Measurements from ENCODE around the gene M6PR.
A peak's percentile ranks its signal among the peaks of the same experiment; 100 is the strongest.

The M6PR gene

DNA sequence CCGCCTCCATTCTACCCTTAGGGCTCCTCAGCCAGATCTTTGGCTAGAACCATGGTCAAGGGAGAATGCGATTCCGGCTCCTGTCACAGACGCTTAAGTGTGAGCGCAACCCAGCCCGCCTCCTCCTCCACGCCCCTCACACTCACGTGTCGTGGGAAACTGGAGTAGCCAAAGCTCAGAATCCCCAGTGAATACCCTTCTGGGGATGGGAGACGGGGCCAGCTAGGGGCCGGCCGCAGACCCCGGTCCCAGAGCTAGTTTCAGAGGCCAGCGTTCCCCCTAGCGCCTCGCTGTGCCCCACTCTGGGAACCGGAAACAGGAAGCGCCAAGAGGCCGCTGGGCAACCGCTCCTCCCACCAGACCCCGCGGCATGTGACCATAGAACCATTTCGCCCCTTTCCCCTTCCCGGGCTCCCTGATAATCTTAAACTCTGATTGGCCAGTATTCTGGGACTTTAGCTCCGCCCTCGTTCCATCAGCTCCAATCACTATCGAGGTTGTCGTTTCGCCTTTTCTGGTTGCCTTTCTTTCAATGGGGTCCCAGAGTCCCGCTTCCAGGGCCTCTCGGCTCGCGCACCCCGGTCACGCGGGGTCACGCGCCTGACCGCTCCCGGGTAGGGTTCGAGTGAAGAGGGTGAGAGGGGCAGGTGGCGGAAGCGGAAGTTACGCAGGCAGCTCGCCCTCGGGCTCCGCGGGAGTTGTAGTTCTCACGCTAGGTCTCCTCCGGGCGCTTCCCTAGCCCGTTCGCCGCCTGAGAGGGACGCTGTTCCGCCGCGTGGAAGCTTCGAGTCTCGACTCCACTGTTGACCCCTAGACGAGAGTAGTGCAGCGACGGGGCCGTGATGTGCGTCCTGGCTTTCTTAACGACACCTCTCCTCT lies at the start of gene M6PR:
M6PR (minus strand) TSS at position 304 of the 879 bp plus-strand sequence. CDS start 3,241 bp downstream, outside the sequence.
- peak; percentile 93 for DNase-seq

DNA sequence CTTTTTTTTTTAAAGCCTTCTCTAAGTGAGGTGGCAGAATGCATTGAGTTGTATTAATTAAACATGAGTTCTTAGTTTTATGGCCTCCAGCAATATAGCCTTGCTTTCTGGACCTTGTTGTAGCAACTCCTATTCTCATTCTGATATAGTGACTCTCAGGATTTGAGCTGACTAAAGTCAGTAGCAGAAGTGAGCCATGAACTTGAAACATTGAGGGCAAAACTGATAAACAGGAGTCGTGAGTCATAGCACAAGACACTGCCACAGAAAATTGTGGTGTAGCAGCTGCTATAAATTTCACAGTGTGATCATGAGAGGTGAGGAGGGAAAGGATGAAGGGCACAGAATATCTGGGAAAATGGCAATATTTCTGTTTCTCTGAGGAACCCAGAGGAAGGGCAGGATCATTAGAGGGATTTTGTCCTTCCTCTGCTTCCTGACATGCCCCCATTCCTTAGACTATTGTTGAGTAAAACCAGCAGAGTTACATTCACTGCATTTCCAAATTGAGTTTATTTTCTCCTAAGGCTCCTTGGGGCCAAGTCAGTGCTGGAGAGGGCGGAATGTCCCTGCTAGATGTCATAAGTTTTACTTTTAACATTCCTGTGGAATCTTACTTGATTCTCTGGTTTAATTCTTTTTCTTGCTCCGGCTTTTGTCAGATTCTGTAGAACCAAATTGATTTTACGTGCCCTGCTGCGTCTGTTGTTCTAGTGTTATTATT lies 47.4 kb upstream of the M6PR start:
- no peak for DNase-seq

DNA sequence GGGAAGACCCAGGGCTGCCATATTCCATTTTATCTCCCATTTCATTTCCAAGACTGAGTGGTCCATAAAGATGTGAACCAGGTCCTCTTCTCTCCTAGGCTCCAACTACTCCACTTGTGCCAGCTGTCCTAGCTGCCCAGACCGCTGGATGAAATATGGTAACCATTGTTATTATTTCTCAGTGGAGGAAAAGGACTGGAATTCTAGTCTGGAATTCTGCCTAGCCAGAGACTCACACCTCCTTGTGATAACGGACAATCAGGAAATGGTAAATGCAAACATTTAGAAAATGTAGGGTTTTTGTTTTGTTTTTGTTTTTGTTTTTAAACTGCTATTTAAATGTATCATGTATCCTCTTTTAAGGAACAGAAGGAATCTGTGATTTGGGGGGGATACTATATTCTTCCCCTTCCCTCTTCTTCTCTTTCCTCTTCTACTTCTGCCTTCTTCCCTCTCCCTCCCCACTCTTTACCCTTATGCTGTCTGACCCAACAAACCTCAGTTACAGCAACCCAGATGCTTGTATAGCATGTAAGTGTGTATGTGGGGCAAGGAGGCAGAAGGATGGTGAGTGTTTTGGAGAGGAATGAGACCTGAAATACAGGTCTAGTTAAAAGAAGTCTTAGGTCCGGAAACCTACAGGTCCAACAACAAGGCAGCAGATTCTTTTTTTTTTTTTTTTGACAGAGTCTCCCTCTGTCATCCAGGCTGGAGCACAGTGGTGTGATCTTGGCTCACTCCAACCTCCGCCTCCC lies 45.8 kb upstream of the M6PR start:
- DNase-seq = no peak

DNA sequence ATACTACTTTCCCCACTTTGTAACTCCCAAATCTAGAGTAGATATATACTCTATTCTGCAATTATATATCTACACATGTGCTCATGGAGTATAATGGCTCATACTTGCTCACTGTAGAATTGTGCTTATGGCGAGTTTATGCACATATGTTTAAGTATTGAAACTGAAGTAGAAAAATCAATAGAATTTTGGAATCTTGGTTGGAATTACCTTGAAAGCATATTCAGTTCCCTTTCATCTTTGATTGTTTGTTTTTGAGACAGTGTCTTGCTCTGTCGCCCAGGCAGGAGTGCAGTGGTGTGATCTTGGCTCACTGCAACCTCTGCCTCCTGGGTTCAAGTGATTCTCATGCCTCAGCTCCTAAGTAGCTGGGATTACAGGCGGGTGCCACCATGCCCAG lies 44.4 kb upstream of the M6PR start:
- DNase-seq = no peak

DNA sequence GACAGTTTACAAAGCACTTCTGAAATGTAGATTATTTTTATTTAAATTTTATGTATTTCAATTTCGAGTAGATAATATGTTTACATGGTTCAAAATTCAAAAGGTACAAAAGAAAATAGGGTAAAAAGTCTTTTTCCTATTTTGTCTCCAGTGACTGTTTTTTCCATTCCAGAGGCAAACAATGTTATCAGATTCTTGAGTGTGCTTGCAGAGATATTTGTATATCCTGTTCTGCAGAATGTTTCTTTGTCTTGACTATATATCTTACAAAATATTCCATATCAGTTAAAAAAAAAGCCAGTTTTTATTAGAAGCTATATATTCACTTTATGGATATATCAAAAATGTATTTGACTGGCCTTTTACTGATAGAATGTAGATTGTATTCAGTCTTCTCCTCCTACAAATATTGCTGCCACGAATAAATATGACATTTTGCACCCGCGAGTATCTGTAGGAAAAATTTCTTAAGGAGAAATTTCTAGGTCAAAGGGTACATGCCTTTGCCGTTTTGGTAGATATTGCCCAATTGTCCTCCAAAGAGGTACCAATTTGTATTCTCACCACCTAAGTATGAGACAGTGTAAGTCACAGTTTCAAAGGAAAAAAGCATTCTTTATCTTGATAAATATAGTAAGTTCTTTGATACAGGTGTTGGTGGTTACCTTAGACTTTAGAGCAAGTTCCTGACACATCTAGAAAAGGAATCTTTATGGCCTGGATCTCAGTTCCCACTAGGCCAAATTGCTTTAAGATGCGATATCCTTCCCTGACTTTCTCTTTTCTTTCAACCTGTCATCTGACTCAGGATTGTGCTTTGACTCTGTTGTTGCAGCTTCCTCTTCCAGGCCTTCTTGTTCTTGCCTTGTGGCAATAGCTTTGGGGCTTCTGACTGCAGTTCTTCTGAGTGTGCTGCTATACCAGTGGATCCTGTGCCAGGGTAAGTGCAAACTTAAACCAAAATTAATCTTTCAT lies 42.2 kb upstream of the M6PR start:
- no peak for DNase-seq

DNA sequence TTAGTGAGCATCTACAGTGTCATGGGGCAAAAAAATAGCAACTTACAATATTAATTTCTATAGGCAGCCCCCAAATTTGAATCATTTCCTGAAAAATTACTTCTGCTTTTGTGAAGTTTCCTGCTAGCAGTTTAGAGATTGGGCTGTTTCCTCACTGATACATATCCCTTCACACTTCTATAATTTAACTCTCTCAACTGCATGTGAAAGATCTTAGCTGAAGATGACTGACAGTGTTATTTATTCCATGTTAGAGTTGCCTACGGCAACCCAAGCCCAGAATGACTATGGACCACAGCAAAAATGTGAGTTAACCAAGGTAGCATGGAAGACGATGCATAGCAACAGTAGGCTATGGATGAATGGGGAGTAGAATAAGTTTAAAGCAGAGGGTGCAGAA lies 40.0 kb upstream of the M6PR start, which contains the start of gene KLRG1:
KLRG1 (plus strand) TSS at position 134 of the 400 bp plus-strand sequence; CDS start at position 224, 90 bp downstream.
- DNase-seq = no peak

DNA sequence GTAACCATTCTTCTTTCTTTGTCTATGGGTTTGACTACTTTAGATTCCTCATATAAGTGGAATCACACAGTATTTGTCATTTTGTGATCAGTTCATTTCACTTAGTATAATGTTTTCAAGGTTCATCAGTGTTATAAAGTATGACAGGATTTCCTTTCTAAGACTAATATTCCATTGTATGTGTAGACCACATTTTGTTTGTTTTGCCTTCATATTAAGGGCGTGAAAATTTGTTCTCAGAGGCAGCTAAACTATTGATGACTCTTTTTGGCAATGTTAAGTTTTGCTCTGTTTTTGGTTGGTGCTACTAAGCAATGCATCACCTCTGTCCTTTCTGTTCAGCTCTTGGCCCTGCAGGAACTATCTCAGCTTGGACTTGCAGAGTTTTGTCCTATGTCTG lies 38.2 kb upstream of the M6PR start:
- DNase-seq = no peak

DNA sequence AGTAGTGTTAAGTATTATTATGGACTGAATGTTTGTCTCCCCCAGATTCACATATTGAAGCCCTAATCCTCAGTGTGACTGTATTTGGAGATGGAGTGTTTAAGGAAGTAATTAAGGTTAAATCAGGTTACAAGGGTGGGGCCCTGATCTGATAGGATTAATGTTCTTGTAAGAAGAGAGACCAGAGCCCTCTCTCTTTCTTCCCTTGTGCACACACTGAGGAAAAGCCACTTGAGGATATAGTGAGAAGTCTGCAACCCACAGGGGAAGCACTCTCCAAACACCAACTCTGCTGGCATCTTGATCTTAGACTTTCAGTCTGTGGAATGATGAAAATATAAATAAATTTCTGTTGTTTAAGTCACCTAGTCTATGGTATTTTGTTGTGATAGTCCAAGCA lies 37.7 kb upstream of the M6PR start:
- no peak for DNase-seq

DNA sequence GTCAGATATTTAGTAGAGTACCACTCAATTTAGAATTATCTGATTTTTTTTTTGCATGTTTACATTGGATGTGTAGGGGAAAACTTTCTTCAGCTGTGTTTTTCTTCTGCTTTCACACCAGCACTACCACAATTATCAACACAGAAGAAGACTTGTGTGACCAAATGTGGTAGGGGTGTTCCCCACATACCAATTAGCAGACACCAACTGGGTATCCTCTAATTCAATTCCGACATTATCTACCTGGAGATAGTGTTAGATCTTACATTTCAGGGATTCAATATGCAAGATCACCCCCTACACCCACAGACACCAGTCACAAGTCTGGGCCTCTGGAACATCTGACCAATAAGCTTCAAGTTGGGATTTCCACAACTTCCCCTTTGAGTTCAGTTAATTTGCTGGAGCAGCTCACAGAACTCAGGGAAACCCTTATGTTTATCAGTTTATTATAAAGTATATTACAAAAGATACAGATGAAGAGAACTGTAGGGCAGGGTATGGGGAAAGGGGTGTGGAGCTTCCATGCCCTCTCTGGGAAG lies 35.8 kb upstream of the M6PR start:
- DNase-seq = no peak

DNA sequence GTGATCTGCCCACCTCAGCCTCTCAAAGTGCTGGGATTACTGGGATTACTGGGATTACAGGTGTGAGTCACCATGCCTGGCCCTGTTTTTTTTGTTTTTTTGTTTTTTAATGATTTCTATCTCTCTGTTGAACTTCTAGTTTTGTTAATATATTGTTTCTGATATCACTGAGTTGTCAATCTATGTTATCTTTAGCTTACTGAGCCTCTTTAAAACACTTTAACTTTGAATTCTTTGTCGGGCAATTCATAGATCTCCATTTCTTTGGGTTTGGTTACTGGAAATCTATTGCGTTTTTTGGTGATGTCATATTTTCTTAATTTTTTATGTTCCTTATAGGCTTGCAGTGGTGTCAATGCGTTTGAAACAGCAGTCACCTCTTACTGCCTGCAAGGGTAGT lies 30.7 kb upstream of the M6PR start:
- no peak for DNase-seq

DNA sequence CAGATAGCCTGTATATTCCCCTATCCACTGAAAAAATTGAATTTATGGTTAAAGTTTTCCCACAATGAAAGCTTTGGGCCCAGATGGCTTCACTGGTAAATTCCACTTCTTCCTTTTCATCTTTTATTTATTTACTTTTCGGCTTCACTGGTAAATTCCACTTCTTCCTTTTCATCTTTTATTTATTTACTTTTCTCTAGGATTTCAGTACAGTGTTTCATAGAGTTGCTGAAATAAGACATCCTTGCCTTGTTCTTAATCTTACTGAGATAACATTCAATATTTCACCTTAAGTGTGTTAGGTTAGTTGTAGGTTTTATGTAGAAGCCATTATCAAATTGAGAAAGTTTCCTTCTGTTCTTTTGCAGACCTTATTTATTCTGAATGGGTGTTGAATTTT lies 21.0 kb upstream of the M6PR start:
- no peak for DNase-seq

DNA sequence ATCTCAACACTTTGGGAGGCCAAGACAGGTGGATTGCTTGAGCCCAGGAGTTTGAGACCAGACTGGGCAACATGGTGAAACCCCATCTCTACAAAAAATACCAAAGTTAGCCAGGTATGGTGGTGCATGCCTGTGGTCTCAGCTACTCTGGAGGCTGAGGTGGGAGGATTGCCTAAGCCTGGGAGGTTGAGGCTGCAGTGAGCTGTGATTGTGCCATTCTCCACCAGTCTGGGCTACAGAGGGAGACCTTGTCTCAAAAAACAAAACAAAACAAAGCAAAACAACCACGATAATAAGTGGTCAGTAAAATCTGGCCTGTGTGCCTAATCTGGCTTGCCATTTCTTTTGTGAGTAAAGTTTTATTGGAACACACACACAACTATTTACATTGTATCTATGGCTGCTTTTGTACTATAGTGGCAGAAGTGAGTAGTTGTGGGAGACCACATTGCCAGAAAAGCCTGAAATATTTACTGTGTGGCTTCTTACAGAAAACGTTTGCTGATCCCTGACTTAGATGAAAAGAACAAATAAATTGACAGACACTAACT lies 20.5 kb upstream of the M6PR start:
- DNase-seq = no peak

DNA sequence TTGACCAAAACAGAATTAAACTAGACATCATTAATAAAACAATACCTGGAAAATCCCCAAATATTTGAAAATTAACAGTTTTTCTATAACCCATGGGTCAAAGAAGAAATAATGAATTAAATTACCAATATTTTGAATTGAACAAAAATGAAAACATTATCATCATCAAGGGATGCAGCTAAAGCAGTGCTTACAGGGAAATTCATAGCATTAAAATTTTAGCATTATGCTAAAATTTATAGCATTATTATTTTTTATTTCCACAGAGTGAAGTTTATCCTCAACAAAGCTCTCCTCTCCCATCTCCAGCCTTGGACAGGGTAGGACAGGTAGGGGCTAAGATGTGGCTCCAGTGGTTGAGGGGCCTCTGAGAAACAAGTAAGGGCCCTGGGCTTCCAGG lies 19.3 kb upstream of the M6PR start:
- DNase-seq = no peak

DNA sequence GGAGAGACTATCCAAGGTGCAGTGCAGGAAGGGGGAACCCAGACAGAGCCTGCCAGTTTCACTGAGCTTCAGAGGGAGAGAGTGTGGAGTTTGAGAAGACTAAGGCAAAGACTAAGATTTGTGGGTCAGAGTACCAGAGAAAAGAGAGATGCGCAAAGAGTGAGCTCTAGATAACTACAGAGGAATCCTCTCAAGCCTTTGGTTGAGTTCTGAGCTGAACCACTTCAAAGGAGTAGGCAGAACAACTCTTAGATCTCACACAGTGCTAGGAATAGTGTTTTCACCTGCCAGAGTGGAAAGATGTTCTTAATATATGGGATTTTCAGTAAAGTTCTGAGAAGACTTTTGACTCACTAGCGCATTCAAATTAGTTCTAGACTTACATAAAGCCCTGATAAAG lies 10.7 kb upstream of the M6PR start:
- DNase-seq = no peak

DNA sequence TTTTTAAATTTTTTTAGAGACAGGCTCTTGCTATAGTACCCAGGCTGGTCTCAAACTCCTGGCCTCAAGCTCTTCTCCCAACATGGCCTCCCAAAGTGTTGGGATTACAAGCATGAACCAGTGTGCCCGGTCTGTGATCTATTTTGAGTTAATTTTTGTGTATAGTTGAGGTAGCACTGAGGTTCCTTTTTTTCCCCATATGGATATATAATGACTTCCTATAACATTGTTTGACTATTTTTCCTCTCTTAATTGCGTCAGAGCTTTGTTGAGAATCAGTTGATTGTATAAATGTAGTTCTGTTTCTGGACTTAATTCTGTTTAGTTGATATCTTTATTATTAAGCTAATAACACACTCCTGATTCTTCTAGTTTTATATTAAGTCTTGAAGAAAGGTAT lies 8.6 kb upstream of the M6PR start:
- DNase-seq = no peak

DNA sequence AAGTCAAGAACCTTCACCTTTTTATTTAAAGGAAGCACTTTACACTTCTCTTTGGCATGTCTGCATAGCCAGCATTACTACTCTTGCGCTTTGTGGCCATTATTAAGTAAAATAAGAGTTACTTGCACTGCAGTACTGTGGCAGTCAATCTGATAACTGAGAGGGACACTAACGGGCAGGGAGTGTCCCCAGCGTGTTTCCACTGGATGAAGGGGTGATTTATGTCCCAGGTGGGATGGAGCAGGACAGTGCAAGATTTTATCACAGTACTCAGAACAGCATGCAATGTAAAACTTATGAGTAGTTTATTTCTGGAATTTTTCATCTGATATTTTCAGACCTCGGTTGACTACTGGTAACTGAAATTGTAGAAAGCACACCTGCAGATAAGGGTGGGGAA lies 8.1 kb upstream of the M6PR start:
- no peak for DNase-seq

DNA sequence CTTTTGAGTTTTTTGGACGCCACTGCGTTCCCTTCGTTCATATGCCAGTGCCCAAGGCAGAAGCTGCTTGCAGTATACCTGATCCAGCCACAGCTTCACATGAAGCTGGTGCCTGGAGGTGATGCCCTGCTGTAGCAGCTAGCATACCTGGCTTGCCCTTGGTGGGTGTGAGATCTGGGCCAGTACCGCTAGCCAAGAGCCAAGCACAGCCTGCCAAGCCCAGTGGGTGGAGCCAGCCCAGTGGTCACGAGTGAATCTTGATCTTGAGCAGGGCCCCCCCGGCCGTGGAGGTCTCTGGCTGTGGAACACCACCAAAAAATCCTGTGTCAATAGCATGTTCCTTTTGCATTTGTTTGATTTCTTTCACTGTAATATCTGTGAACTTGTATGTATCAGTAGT lies 7.3 kb upstream of the M6PR start:
- no peak for DNase-seq

DNA sequence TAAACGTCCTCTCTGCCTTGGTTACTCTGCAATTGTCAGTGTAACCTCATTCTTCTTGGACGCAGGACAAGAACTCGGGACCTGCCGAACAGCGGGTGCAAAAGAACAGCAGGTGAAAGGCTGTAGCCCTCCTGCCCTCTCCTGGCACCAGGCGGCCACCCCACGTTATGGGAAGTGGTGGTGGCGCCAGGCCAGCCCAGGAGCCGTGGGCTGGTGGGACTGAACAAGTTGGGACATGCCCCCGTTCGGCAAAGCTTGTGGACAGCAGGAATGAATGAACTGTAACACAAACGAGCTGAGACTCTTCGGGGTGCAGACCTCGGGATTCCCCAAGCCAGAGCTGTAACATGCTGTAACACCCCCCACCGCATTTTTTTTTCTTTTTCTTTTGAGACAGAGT lies 6.6 kb upstream of the M6PR start:
- no peak for DNase-seq

DNA sequence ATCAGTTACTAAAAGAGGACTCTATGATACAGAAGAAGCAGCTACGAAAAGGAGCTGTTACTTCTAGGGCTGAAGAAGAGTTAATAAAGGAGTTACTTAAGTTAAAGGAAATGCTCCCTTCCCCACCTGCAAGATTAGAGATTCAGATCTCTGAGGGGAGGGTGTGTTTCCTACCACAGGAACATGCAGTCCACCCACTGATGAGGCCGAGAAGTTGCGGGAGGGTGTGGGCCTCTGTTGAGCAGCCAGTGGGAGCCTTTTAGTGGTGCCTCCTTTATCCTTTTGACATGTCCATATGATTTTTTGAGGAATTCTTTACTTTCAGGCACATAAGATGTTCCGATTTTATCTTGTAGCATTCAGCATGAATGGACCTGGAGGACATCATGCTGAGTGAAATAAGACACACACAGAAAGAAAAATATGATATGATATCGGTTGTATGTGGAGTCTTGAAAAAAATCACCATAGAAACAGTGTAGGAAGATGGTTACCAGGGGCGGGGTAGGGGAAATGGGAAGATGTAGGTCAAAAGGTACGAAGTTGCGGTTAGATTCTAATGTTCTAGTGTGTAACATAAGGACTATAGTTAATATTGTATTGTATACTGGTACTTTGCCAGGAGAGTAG lies 4.4 kb upstream of the M6PR start:
- DNase-seq = no peak

DNA sequence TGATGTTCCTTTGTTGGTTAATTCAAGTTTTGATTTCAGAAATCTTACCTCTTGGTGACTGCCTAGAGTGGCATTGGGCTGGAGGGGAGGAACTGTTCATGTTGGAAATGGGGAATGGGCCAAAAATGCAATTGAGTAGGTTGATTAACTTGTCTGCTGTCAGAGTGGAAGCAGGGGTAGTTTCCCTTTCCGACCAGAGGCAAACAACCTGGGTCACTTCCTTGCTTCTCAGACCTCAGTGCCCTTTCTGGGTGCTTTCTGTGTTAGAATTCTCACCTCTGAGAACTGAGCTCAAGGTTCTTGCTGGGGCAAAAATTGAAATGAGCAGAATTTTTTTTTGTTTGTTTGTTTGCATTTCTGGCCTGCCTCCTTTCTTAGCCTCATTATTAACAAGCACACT lies 2.3 kb upstream of the M6PR start:
- no peak for DNase-seq

Data from NCI-H2171 (cell line).